ENCODE data around the gene RANBP3L.

The RANBP3L gene

GRCh38 chr5:36236801-36237200, 64.9 kb downstream of the RANBP3L start:
- no peak overlapping the region for H3K4me2 ChIP-seq (ENCODE audit: low read depth, low read length)
- no peak overlapping the region for H3K4me3 ChIP-seq (ENCODE audit: low read length)
- H3K27ac ChIP-seq (ENCODE audit: low read length): no peak overlapping the region
- H3K79me2 ChIP-seq (ENCODE audit: low read length): peaks cover 58% of the 10 kb centered on the region
- H3K4me1 ChIP-seq (ENCODE audit: low read length): peaks cover 28% of the 10 kb centered on the region
- TF ChIP-seq, protein P1, sequence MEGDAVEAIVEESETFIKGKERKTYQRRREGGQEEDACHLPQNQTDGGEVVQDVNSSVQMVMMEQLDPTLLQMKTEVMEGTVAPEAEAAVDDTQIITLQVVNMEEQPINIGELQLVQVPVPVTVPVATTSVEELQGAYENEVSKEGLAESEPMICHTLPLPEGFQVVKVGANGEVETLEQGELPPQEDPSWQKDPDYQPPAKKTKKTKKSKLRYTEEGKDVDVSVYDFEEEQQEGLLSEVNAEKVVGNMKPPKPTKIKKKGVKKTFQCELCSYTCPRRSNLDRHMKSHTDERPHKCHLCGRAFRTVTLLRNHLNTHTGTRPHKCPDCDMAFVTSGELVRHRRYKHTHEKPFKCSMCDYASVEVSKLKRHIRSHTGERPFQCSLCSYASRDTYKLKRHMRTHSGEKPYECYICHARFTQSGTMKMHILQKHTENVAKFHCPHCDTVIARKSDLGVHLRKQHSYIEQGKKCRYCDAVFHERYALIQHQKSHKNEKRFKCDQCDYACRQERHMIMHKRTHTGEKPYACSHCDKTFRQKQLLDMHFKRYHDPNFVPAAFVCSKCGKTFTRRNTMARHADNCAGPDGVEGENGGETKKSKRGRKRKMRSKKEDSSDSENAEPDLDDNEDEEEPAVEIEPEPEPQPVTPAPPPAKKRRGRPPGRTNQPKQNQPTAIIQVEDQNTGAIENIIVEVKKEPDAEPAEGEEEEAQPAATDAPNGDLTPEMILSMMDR (IDR thresholded peaks at IDR 0.05; ENCODE audit: low read length): no peak
- TF ChIP-seq EZH2phosphoT487 (IDR thresholded peaks at IDR 0.05; ENCODE audit: low read length) (no peak), EZH2 (optimal IDR thresholded peaks at IDR 0.05; ENCODE audit: low read depth, low read length) (no peak)
- H3K27me3 ChIP-seq (replicated peaks; ENCODE audit: insufficient read depth, low read length): no peaks in the 10 kb centered on the region
- H4K20me1 ChIP-seq (ENCODE audit: insufficient read depth, low read length): no peaks in the 10 kb centered on the region
- no peaks in the 10 kb centered on the region for H3K9me2 ChIP-seq (replicated peaks; ENCODE audit: insufficient read depth, low read length)
- DNase-seq: no peak
- no peaks in the 10 kb centered on the region for H3K9me3 ChIP-seq (replicated peaks; ENCODE audit: insufficient read depth, low read length)
- no peak overlapping the region for H2AFZ ChIP-seq (ENCODE audit: low read length)
- H3K9ac ChIP-seq (ENCODE audit: low read length): no peak overlapping the region
- H3F3A ChIP-seq (ENCODE audit: insufficient read depth, low read length): peaks cover 23% of the 10 kb centered on the region
- H3K36me3 ChIP-seq (replicated peaks; ENCODE audit: insufficient read depth, low read length): no peaks in the 10 kb centered on the region

GRCh38 chr5:36232533-36232932, 69.2 kb downstream of the RANBP3L start:
- Histone ChIP-seq H4K20me1 (ENCODE audit: insufficient read depth, low read length) (no peaks in the 10 kb centered on the region), H2AFZ (ENCODE audit: low read length) (no peak overlapping the region), H3K4me3 (ENCODE audit: low read length) (no peak overlapping the region)

GRCh38 chr5:36230151-36230790, 71.4 kb downstream of the RANBP3L start:
- Histone ChIP-seq H3F3A (ENCODE audit: insufficient read depth, low read length) (no peaks in the 10 kb centered on the region), H3K36me3 (replicated peaks; ENCODE audit: insufficient read depth, low read length) (peaks cover 2% of the 10 kb centered on the region; the same call in 1 of the 2 replicates), H3K9ac (ENCODE audit: low read length) (no peak overlapping the region), H3K4me2 (ENCODE audit: low read depth, low read length) (no peak overlapping the region), H3K27me3 (replicated peaks; ENCODE audit: insufficient read depth, low read length) (no peaks in the 10 kb centered on the region), H3K4me1 (ENCODE audit: low read length) (no peaks in the 10 kb centered on the region), H3K79me2 (ENCODE audit: low read length) (peaks cover 7% of the 10 kb centered on the region; the same call in 1 of the 2 replicates), H2AFZ (ENCODE audit: low read length) (no peak overlapping the region), H4K20me1 (ENCODE audit: insufficient read depth, low read length) (no peaks in the 10 kb centered on the region), H3K27ac (ENCODE audit: low read length) (no peak overlapping the region), H3K9me3 (replicated peaks; ENCODE audit: insufficient read depth, low read length) (no peaks in the 10 kb centered on the region), H3K9me2 (replicated peaks; ENCODE audit: insufficient read depth, low read length) (no peaks in the 10 kb centered on the region), H3K4me3 (ENCODE audit: low read length) (no peak overlapping the region)
- DNase-seq: no peak
- TF ChIP-seq EZH2phosphoT487 (IDR thresholded peaks at IDR 0.05; ENCODE audit: low read length): no peak
- TF ChIP-seq, protein P1 (IDR thresholded peaks at IDR 0.05; ENCODE audit: low read length): no peak
- TF ChIP-seq EZH2 (optimal IDR thresholded peaks at IDR 0.05; ENCODE audit: low read depth, low read length): no peak

More at GRCh38 chr5:36232533-36232932, 69.2 kb downstream of the RANBP3L start:
- TF ChIP-seq EZH2 (optimal IDR thresholded peaks at IDR 0.05; ENCODE audit: low read depth, low read length): no peak
- TF ChIP-seq, protein P1 (IDR thresholded peaks at IDR 0.05; ENCODE audit: low read length): no peak
- TF ChIP-seq EZH2phosphoT487 (IDR thresholded peaks at IDR 0.05; ENCODE audit: low read length): no peak
- Histone ChIP-seq H3K36me3 (replicated peaks; ENCODE audit: insufficient read depth, low read length) (no peaks in the 10 kb centered on the region), H3F3A (ENCODE audit: insufficient read depth, low read length) (no peaks in the 10 kb centered on the region), H3K79me2 (ENCODE audit: low read length) (peaks cover 24% of the 10 kb centered on the region), H3K9me2 (replicated peaks; ENCODE audit: insufficient read depth, low read length) (no peaks in the 10 kb centered on the region), H3K27ac (ENCODE audit: low read length) (no peak overlapping the region), H3K4me1 (ENCODE audit: low read length) (no peaks in the 10 kb centered on the region), H3K4me2 (ENCODE audit: low read depth, low read length) (no peak overlapping the region), H3K9me3 (replicated peaks; ENCODE audit: insufficient read depth, low read length) (no peaks in the 10 kb centered on the region), H3K27me3 (replicated peaks; ENCODE audit: insufficient read depth, low read length) (no peaks in the 10 kb centered on the region), H3K9ac (ENCODE audit: low read length) (no peak overlapping the region)
- DNase-seq: no peak
